ENCODE measurements around the gene TMEM178A.
"Not testable (repeated sequence)": the region's sequence is repeated elsewhere in the genome, so short reads cannot be mapped to it uniquely, and the experiment has no call there.

Gene TMEM178A

GRCh38 chr2:39665811-39666490 is at the start of gene TMEM178A:
TSS of gene TMEM178A (plus strand) at chr2:39665917. CDS start at chr2:39665975, 58 bp downstream.
- DNase-seq: no peak

- no peak for DNase-seq
These were observed 47.5 kb upstream of the TMEM178A start for GRCh38 chr2:39618236-39618635.

- DNase-seq: no peak
These were observed 47.0 kb upstream of the TMEM178A start for GRCh38 chr2:39618736-39619135.

GRCh38 chr2:39620067-39620466 is 45.6 kb upstream of the TMEM178A start:
- no peak for DNase-seq

GRCh38 chr2:39621596-39621995 is 44.1 kb upstream of the TMEM178A start:
- DNase-seq: no peak

- no peak for DNase-seq
These were observed 42.9 kb upstream of the TMEM178A start for GRCh38 chr2:39622860-39623259.

GRCh38 chr2:39623917-39624316 is 41.8 kb upstream of the TMEM178A start:
- DNase-seq: peak; percentile 17

GRCh38 chr2:39625193-39625926 is 40.4 kb upstream of the TMEM178A start:
- no peak for DNase-seq

GRCh38 chr2:39625927-39626270 is 39.8 kb upstream of the TMEM178A start:
- no peak for DNase-seq

- DNase-seq: not testable (repeated sequence)
These were observed 37.4 kb upstream of the TMEM178A start for GRCh38 chr2:39628346-39628745.

GRCh38 chr2:39629646-39630045 is 36.1 kb upstream of the TMEM178A start:
- DNase-seq: no peak

GRCh38 chr2:39631256-39631655 is 34.5 kb upstream of the TMEM178A start:
- no peak for DNase-seq

- no peak for DNase-seq
These were observed 34.0 kb upstream of the TMEM178A start for GRCh38 chr2:39631718-39632117.

GRCh38 chr2:39632876-39633275 is 32.8 kb upstream of the TMEM178A start:
- DNase-seq: no peak

- DNase-seq: no peak
These were observed 29.4 kb upstream of the TMEM178A start for GRCh38 chr2:39636306-39636705.

GRCh38 chr2:39638581-39638980 is 27.1 kb upstream of the TMEM178A start:
- DNase-seq: no peak

- no peak for DNase-seq
These were observed 25.6 kb upstream of the TMEM178A start for GRCh38 chr2:39640107-39640506.

- no peak for DNase-seq
These were observed 25.0 kb upstream of the TMEM178A start for GRCh38 chr2:39640681-39641080.

GRCh38 chr2:39641635-39642034 is 24.1 kb upstream of the TMEM178A start:
- no peak for DNase-seq

- peak; percentile 17 for DNase-seq
These were observed 23.5 kb upstream of the TMEM178A start for GRCh38 chr2:39642051-39642718.

GRCh38 chr2:39645826-39646225 is 19.9 kb upstream of the TMEM178A start:
- no peak for DNase-seq

- no peak for DNase-seq
These were observed 19.4 kb upstream of the TMEM178A start for GRCh38 chr2:39646267-39646666.

GRCh38 chr2:39647104-39647765 is 18.5 kb upstream of the TMEM178A start:
- no peak for DNase-seq

GRCh38 chr2:39648580-39648979 is 17.1 kb upstream of the TMEM178A start:
- no peak for DNase-seq
